Lower leg skin (tissue), 4 donors: ENCODE data around the gene RPS5. TPM values are rescaled to one million over a fixed set of nuclear protein-coding genes. Genes with fewer than 3 reads are reported as not detected.

ENCODE experiments used
- DNase-seq, 2 donors: peaks; one replicate each; pipeline ENCODE4 v3.0.0-alpha.2; 2019; ENCODE audit warnings: low spot score in 2 of 2
- H3K4me3 ChIP-seq: fragments of 200-600 bp; sonication (generic); 2 replicates; pipeline ENCODE4 v1.5.1; 2017; ENCODE audit warnings: mild to moderate bottlenecking, low read depth; ENCODE audit not compliant: poor library complexity, severe bottlenecking
- POLR2A ChIP-seq, 2 donors: fragments of 450-650 bp; IDR thresholded peaks; one replicate each; pipeline ENCODE4 v1.6.1; 2016 to 2017; ENCODE audit warnings: antibody characterized with exemption in 2 of 2, mild to moderate bottlenecking in 1 of 2, moderate library complexity in 1 of 2
- WGBS, 2 donors: methylation state at CpG; one replicate each; pipeline ENCODE4 v1.1.5; 2018; 5-methylcytosine and 5-hydroxymethylcytosine counted together
- intact Hi-C: fragments of 100-400 bp; cut with DNase I; formaldehyde crosslinking; loops from one replicate; pipeline ENCODE4 v1.15.0; 2023; ENCODE audit warnings: low total_unique reads
- total RNA-seq, 4 donors: library from RNA; depleted of rRNA; stranded (reverse); fragments of >200 nt; gene quantifications; one replicate each; pipeline ENCODE4 v1.1.0, GENCODE V29; 2016
- TF ChIP-seq, protein P1 (sequence below), 3 donors: fragments of 450-650 bp; IDR thresholded peaks; one replicate each; pipeline ENCODE4 v1.5.1; 2016; ENCODE audit warnings: antibody characterized with exemption in 3 of 3, mild to moderate bottlenecking in 3 of 3, moderate library complexity in 2 of 3

RPS5 gene
- total RNA-seq, 4 donors from 2014 or later, result 1,758 to 2,840 (median 2,497) TPM

DNA sequence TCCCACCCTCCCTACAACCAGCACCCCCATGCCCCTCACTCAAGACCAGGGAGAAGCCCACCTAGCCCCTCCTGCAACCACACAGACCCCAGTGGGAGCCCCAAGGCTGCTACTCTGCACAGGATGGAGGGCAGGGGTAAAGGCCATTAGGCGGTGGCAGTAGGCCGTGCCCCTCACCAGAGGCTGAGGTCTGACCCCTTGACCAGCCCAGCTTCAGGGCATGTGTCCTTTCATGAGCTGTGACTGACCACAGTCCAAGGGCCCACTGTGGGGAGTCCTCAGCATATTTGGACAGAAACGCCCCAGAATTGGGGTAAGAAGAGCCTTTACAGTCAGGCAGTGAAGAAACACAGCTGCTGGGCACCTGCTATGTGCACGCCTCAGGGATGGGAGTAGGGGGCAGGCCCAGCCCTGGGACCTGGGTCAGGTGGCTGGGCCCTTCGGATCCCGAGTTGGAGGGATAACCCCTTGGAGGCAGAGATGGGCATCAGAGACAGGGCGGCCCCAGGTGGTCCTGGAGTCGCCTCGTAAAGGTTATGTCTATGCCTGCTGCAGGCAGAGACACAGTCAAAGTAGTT lies 1.7 kb upstream of the RPS5 start:
- 56 to 74% methylated on average over 7 to 9 of the region's 9 CpGs for WGBS, 2 donors
- no peak for TF ChIP-seq POLR2A (IDR thresholded peaks at IDR 0.05)
- TF ChIP-seq, protein P1, sequence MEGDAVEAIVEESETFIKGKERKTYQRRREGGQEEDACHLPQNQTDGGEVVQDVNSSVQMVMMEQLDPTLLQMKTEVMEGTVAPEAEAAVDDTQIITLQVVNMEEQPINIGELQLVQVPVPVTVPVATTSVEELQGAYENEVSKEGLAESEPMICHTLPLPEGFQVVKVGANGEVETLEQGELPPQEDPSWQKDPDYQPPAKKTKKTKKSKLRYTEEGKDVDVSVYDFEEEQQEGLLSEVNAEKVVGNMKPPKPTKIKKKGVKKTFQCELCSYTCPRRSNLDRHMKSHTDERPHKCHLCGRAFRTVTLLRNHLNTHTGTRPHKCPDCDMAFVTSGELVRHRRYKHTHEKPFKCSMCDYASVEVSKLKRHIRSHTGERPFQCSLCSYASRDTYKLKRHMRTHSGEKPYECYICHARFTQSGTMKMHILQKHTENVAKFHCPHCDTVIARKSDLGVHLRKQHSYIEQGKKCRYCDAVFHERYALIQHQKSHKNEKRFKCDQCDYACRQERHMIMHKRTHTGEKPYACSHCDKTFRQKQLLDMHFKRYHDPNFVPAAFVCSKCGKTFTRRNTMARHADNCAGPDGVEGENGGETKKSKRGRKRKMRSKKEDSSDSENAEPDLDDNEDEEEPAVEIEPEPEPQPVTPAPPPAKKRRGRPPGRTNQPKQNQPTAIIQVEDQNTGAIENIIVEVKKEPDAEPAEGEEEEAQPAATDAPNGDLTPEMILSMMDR (IDR thresholded peaks at IDR 0.05), result no peak
- intact Hi-C loops, result no loop called here
- DNase-seq, result no peak
- H3K4me3 ChIP-seq, result no peak overlapping the region

DNA sequence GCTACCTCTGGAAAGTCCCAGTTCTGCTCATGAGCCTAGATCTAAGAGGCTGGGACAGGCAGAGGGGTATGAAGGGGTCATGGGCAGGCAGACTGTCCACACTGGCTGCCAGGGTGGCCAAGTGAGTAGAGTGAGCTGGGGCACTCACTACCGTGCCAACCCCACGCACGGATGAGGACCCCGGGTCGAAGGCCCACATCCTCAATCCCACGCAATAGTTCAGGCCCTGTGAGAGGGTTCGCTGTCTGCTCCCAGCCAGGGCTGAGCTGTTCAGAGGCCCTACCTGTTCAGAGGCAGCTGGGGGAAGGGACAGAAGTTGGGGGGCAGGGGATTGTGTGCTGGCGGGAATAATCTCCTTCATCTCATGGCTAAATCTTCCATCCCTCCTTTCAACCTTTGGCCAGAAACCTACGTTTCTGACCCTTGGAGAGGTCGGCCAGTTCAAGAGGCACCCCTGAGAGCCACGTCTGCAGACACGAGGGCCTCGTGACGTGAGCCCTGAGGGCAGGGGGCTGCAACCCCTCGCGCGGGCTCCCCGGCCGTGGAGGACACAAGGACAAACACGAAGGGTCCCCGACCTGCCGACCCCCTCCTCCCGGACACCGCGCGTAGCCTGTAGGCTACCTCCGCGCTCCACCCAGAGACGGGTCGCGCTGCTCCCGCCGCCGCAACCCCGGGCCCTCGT lies 1.0 kb upstream of the RPS5 start:
- H3K4me3 ChIP-seq, result peak overlapping the region; percentile 58
- WGBS, 2 donors, result 7 to 9% methylated on average over 25 to 30 of the region's 36 CpGs
- intact Hi-C loops, result no loop called here
- TF ChIP-seq, protein P1 (IDR thresholded peaks at IDR 0.05), result no peak
- TF ChIP-seq POLR2A (IDR thresholded peaks at IDR 0.05), result no peak
- DNase-seq, result peak in 1 of 2 donors; percentile 85

DNA sequence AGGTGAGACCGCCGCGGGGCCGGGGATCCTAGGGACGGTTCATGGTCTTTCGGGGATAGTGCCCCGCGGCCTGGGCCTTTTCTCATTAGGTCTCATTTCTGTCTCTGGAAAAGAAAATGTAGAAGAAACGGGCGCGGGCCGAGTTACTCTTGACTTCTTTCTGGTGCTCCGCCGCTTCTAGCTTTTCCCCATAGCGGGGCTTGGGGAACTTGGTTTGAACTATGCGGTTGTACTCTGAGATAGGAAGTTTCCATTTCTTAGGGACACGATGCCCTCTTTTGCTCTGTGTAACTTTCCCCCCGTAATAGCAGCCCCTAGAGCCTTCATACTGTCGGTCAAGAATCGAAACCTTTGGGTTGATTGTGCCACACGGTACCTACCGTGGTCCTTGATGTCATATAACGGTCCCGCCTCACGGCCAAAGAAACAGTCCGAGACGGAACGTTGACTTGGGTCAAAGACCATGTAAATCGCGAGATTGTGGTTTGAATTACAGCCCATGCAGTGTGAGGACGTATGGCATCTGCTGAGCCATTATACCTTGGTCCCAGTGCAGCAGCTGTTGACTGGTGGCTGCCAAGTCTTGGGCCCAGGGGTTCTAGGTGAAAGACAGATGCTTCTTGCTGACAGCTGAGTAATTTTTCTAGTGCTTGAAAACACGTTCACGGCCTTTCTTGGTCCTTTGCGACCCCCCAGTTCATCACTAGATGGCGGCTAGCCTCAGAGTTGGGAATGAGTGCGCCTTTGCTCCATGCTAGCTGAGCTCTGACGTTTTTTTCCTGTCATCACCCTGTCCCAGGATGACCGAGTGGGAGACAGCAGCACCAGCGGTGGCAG lies 487 bp downstream of the RPS5 start:
- TF ChIP-seq POLR2A (IDR thresholded peaks at IDR 0.05), result no peak
- TF ChIP-seq, protein P1 (IDR thresholded peaks at IDR 0.05), result no peak
- intact Hi-C loops, result no loop called here
- H3K4me3 ChIP-seq, result peak overlapping the region; percentile 63
- DNase-seq, result no peak
- WGBS, 2 donors, result 8 to 9% methylated on average over 36 to 39 of the region's 39 CpGs

DNA sequence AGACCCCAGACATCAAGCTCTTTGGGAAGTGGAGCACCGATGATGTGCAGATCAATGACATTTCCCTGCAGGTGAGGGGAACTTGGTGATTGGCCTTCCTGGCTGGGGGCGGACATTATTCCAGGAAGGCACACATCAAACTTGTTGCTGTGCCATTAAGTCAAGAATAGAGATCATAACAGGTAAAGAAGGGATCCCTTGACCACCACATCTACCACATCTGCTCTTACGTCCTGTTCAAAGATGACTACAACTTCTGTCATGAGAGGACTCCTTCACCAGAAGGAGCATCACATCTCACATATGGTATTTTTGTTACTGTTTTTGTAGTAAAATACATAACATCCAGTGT lies 1.1 kb downstream of the RPS5 start:
- TF ChIP-seq, protein P1 (IDR thresholded peaks at IDR 0.05), result no peak
- no peak for TF ChIP-seq POLR2A (IDR thresholded peaks at IDR 0.05)
- no peak for DNase-seq
- intact Hi-C loops, result no loop called here
- 75 to 82% methylated on average over 3 of the region's 3 CpGs for WGBS, 2 donors
- no peak overlapping the region for H3K4me3 ChIP-seq

DNA sequence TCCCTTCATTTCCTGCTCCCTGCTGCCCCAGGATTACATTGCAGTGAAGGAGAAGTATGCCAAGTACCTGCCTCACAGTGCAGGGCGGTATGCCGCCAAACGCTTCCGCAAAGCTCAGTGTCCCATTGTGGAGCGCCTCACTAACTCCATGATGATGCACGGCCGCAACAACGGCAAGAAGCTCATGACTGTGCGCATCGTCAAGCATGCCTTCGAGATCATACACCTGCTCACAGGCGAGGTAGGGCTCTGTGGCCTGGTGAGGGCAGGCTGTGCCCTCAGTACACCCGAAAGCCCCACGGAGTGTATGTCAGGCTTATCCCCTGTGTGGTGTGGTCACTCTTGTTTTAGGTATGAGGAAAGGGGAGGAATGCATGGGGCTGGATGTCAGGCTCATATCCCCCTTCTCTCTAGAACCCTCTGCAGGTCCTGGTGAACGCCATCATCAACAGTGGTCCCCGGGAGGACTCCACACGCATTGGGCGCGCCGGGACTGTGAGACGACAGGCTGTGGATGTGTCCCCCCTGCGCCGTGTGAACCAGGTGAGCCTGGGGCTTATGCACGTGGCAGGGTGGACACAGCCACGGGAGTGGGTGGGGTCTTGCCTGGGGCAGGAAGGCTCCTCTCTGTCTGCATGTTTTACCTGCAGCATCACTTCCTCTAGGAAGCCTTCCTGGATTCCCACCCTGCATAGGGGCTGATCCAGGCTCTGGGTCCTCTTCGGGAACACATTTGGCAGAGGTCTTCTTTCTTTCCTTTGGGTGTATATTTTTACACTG lies 6.1 kb downstream of the RPS5 start:
- H3K4me3 ChIP-seq, result no peak overlapping the region
- WGBS, 2 donors, result 88 to 91% methylated on average over 26 of the region's 26 CpGs
- TF ChIP-seq, protein P1 (IDR thresholded peaks at IDR 0.05), result no peak
- TF ChIP-seq POLR2A (IDR thresholded peaks at IDR 0.05), result no peak
- intact Hi-C loops, result no loop called here
- no peak for DNase-seq
